HEK293 (cell line): ENCODE measurements around the gene BTN2A1.

Experiments
- CTCF ChIA-PET: fragments of 350-600 bp; formaldehyde crosslinking; extraction: SDS; loops from one replicate; lab custom pipeline; 2021; ENCODE audit warnings: antibody characterized with exemption; lab: Yijun Ruan, JAX
- POLR2A ChIA-PET: fragments of 300-600 bp; formaldehyde crosslinking; extraction: SDS; loops from one replicate; lab custom pipeline; 2020; ENCODE audit warnings: antibody characterized with exemption, inconsistent platforms; lab: Yijun Ruan, JAX
- H3K27ac ChIP-seq: fragments of 200-500 bp; sonication (Bioruptor generic); 2 replicates; pipeline ENCODE4 v1.5.1; 2014; ENCODE audit warnings: low read depth, low read length, control low read depth, inconsistent platforms; ENCODE audit errors: extremely low read depth
- H3K36me3 ChIP-seq, 2 experiments: fragments of 200-500 bp in 1 of 2; sonication (Bioruptor generic) in 1 of 2; 1 replicate in 1 of 2; 2 replicates in 1 of 2; pipeline ENCODE4 v1.5.1; 2014 to 2017; ENCODE audit warnings: inconsistent platforms in 2 of 2, low read length in 2 of 2; ENCODE audit not compliant: control insufficient read depth in 2 of 2, insufficient read depth in 1 of 2
- H3K4me1 ChIP-seq: fragments of 200-500 bp; sonication (Bioruptor generic); 2 replicates; pipeline ENCODE4 v1.5.1; 2014; ENCODE audit warnings: mild to moderate bottlenecking, low read length, inconsistent platforms; ENCODE audit not compliant: control insufficient read depth, insufficient read depth
- H3K4me3 ChIP-seq: 2 replicates; pipeline ENCODE4 v1.5.1; 2011; ENCODE audit warnings: low read depth, mild to moderate bottlenecking, control low read depth, low read length, moderate library complexity
- H3K9me3 ChIP-seq: fragments of 200-500 bp; sonication (Bioruptor generic); 2 replicates; pipeline ENCODE4 v1.5.1; 2014; ENCODE audit warnings: low read depth, low read length, inconsistent platforms; ENCODE audit not compliant: control insufficient read depth, insufficient read depth
- KLF16 ChIP-seq: fragments of 450-650 bp; formaldehyde crosslinking; IDR thresholded peaks from 2 replicates; pipeline ENCODE4 v1.5.1; 2017; ENCODE audit warnings: missing biosample characterization, missing genetic modification characterization
- PRDM2 ChIP-seq: fragments of 450-650 bp; formaldehyde crosslinking; IDR thresholded peaks from 2 replicates; pipeline ENCODE4 v1.5.1; 2016; ENCODE audit warnings: missing biosample characterization, missing genetic modification characterization, borderline replicate concordance
- SP7 ChIP-seq: fragments of 450-650 bp; formaldehyde crosslinking; IDR thresholded peaks from 2 replicates; pipeline ENCODE4 v1.5.1; 2016; ENCODE audit warnings: missing biosample characterization, missing genetic modification characterization
- TSHZ1 ChIP-seq: fragments of 450-650 bp; formaldehyde crosslinking; IDR thresholded peaks from 2 replicates; pipeline ENCODE4 v1.5.1; 2016; ENCODE audit warnings: missing biosample characterization, missing genetic modification characterization, borderline replicate concordance
- YY2 ChIP-seq: fragments of 450-650 bp; formaldehyde crosslinking; IDR thresholded peaks from 2 replicates; pipeline ENCODE4 v1.5.1; 2016; ENCODE audit warnings: missing biosample characterization, missing genetic modification characterization
- ZEB2 ChIP-seq: fragments of 450-650 bp; formaldehyde crosslinking; IDR thresholded peaks from 2 replicates; pipeline ENCODE4 v1.5.1; 2016; ENCODE audit warnings: missing biosample characterization, missing genetic modification characterization
- ZNF121 ChIP-seq: fragments of 450-650 bp; formaldehyde crosslinking; IDR thresholded peaks from 2 replicates; pipeline ENCODE4 v1.5.1; 2016; ENCODE audit warnings: missing biosample characterization, missing genetic modification characterization
- ZNF2 ChIP-seq: fragments of 450-650 bp; formaldehyde crosslinking; IDR thresholded peaks from 2 replicates; pipeline ENCODE4 v1.5.1; 2016; ENCODE audit warnings: missing biosample characterization, missing genetic modification characterization
- ZNF280D ChIP-seq: fragments of 450-650 bp; formaldehyde crosslinking; IDR thresholded peaks from 2 replicates; pipeline ENCODE4 v1.5.1; 2016; ENCODE audit warnings: missing biosample characterization, missing genetic modification characterization
- ZNF398 ChIP-seq: fragments of 450-650 bp; formaldehyde crosslinking; IDR thresholded peaks from 2 replicates; pipeline ENCODE4 v1.5.1; 2017; ENCODE audit warnings: missing biosample characterization, missing genetic modification characterization
- ZNF600 ChIP-seq: fragments of 450-650 bp; formaldehyde crosslinking; IDR thresholded peaks from 2 replicates; pipeline ENCODE4 v1.5.1; 2016; ENCODE audit warnings: missing biosample characterization, missing genetic modification characterization
- ZNF654 ChIP-seq: fragments of 450-650 bp; formaldehyde crosslinking; IDR thresholded peaks from 2 replicates; pipeline ENCODE4 v1.5.1; 2016; ENCODE audit warnings: low read depth, missing biosample characterization, missing genetic modification characterization

Gene BTN2A1

GRCh38 chr6:26421259-26422144 is 36.3 kb upstream of the BTN2A1 start (continued):
- TF ChIP-seq PRDM2 = no peak
- TF ChIP-seq ZNF600 (tag by site-specific recombination) = peak; percentile 26; the same call in 1 of the 2 replicates
- peak; percentile 36; the same call in 1 of the 2 replicates for TF ChIP-seq ZNF2 (tag by site-specific recombination)
- TF ChIP-seq SP7 = 0 out of 2 replicates have a peak, but pooled peaks have one; percentile 37
- TF ChIP-seq ZNF398 = peak; percentile 92
- TF ChIP-seq ZNF121 = no peak
- TF ChIP-seq ZEB2 (tag by site-specific recombination) = 0 out of 2 replicates have a peak, but pooled peaks have one; percentile 11

GRCh38 chr6:26422329-26422728 is 35.4 kb upstream of the BTN2A1 start:
- H3K4me1 ChIP-seq = no peaks in the 10 kb centered on the region
- H3K36me3 ChIP-seq = peaks cover 9 to 38% of the 10 kb centered on the region in 2 experiments
- peak overlapping the region; percentile 80 for H3K4me3 ChIP-seq
- H3K27ac ChIP-seq = no peak overlapping the region
- ChIA-PET CTCF (no interaction called here), POLR2A (no interaction called here)
- no peaks in the 10 kb centered on the region for H3K9me3 ChIP-seq
- TF ChIP-seq ZNF654 (tag by site-specific recombination) (no peak), TSHZ1 (tag by site-specific recombination) (no peak), YY2 (tag by site-specific recombination) (no peak), KLF16 (no peak), ZNF280D (tag by site-specific recombination) (no peak)
